Activated naive CD4-positive, alpha-beta T cell treated with anti-CD3 and anti-CD28 coated beads, Interleukin-2, amount 10 ng/mL, durations not matched to agents 7 days and 5 days (primary cell): ENCODE results near the gene PRKCA.
"Not testable (repeated sequence)": the region's sequence is repeated elsewhere in the genome, so short reads cannot be mapped to it uniquely, and the experiment has no call there.

Experiments used
- CTCF ChIA-PET: fragments of 350-600 bp; sonication (Branson Sonifier 250); formaldehyde crosslinking; loops from one replicate; lab custom pipeline; 2021; ENCODE audit warnings: antibody characterized with exemption; lab: Charles Lee
- DNase-seq: peaks from one replicate; pipeline ENCODE4 v3.0.0-alpha.2; 2020
- H3K27ac Mint-ChIP-seq: one replicate; pipeline ENCODE4 v1.8.0; 2021; ENCODE audit warnings: mild to moderate bottlenecking, moderate library complexity, mixed read lengths
- H3K27me3 Mint-ChIP-seq: one replicate; pipeline ENCODE4 v1.8.0; 2021; ENCODE audit warnings: mild to moderate bottlenecking, mixed read lengths
- H3K36me3 Mint-ChIP-seq: one replicate; pipeline ENCODE4 v1.8.0; 2021; ENCODE audit warnings: mixed read lengths
- H3K4me1 Mint-ChIP-seq: one replicate; pipeline ENCODE4 v1.8.0; 2021; ENCODE audit warnings: mixed read lengths
- H3K4me3 Mint-ChIP-seq: one replicate; pipeline ENCODE4 v1.8.0; 2021; ENCODE audit warnings: mild to moderate bottlenecking, moderate library complexity, mixed read lengths
- H3K9me3 Mint-ChIP-seq: one replicate; pipeline ENCODE4 v1.8.0; 2021; ENCODE audit warnings: mixed read lengths

Gene PRKCA

DNA sequence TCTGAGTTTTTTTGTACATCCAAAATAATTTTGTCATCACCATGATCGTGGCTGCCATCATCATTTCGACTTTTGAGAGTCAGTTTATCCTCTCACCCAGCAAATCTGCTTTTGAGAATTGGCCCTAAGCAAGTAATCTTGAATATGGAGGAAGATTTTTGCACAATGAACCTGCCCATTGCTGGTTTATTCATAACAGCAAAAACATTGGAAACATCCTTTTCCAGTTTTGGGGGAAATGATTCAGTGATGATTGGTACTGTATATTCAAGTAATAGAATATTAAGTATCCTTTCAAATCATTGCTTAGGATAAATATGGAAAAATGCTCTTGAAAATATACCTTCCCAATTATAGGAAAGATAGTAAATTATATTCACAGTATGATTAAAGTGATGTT, 53.1 kb downstream of the PRKCA start:
- no peak for DNase-seq
- Mint-ChIP-seq H3K4me1 (peaks cover 49% of the 10 kb centered on the region), H3K27ac (no peak overlapping the region), H3K27me3 (no peaks in the 10 kb centered on the region), H3K9me3 (no peaks in the 10 kb centered on the region), H3K4me3 (no peak overlapping the region), H3K36me3 (peaks cover 25% of the 10 kb centered on the region)
- CTCF ChIA-PET, result no interaction called here

DNA sequence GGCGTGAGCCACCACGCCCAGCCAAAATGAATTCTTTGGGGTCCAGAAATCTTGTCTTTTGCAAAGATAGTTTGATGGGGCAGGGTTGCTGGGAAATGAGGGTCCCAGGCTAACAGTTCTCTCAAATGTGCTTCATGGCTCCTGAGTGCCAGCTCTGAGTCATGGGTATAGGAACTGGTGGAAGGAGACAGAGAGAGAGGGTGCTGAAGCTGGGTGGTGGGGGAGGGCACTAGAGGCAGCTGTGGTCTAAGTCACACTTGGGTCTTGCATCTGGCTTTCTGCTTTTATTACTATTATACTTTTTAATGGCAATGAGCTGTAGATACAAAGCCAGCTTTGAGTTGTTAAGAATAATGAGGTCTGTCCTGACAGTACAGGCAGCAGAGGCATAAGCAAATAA, 54.6 kb downstream of the PRKCA start:
- no peak for DNase-seq
- Mint-ChIP-seq H3K27ac (no peak overlapping the region), H3K4me1 (peaks cover 44% of the 10 kb centered on the region), H3K4me3 (no peak overlapping the region), H3K9me3 (no peaks in the 10 kb centered on the region), H3K36me3 (peaks cover 24% of the 10 kb centered on the region), H3K27me3 (no peaks in the 10 kb centered on the region)
- CTCF ChIA-PET, result no interaction called here

DNA sequence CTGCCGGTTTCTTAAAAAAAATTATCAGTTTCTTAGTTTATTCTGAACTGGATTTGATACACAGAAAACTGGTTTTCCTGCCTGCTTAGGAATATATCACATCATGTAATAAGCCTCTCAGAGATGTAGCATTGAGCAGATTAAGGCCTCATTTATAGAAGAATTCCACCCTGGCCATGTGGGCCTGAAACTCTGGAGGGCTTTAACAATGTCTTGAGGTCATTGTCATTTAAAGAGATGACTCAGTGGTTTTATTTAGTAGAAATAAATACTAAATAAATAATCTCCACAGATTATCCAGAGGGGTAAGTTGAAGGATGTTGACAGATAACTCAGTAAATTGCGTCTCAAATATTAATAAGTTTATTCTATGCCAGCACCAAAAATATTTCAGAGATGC, 56.9 kb downstream of the PRKCA start:
- H3K27ac Mint-ChIP-seq, result no peak overlapping the region
- H3K9me3 Mint-ChIP-seq, result no peaks in the 10 kb centered on the region
- H3K4me3 Mint-ChIP-seq, result no peak overlapping the region
- CTCF ChIA-PET, result interaction anchor here (1.4 kb wide), 1 partner anchor 10 kb away, joined by 3 read pairs; no protein-coding TSS in a partner anchor
- peaks cover 26% of the 10 kb centered on the region for H3K36me3 Mint-ChIP-seq
- H3K4me1 Mint-ChIP-seq, result peaks cover 43% of the 10 kb centered on the region
- no peaks in the 10 kb centered on the region for H3K27me3 Mint-ChIP-seq
- no peak for DNase-seq

DNA sequence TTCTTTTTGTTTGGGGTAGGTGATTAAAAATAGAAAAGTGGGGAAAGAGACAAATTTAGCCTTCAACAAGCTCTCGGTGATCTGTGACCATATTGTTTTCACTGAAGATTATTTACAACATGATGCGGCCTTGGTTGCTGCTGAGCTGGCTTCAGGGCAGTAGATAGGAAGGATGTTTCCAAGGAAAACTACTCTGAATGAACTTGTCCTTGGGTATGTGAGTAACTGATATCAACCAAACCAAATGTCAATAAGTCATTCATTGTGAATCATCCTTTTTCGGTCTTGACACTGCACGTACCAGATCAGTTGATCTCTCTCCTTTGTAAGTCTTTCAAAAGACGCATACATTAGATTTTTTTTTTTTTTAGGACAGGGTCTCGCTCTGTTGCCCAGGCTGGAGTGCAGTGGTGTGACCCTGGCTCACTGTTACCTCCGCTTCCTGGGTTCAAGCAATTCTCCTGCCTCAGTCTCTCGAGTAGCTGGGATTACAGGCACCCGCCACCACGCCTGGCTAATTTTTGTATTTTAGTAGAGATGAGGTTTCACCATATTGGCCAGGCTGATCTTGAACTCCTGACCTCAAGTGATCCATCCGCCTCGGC, 58.6 kb downstream of the PRKCA start:
- not testable (repeated sequence) for H3K9me3 Mint-ChIP-seq, H3K4me3 Mint-ChIP-seq, H3K27ac Mint-ChIP-seq, DNase-seq, H3K27me3 Mint-ChIP-seq
- peaks cover 24% of the 10 kb centered on the region for H3K36me3 Mint-ChIP-seq
- CTCF ChIA-PET, result interaction anchor here (0.6 kb wide), 1 partner anchor 15 kb away, joined by 4 read pairs; no protein-coding TSS in a partner anchor
- peaks cover 49% of the 10 kb centered on the region for H3K4me1 Mint-ChIP-seq

DNA sequence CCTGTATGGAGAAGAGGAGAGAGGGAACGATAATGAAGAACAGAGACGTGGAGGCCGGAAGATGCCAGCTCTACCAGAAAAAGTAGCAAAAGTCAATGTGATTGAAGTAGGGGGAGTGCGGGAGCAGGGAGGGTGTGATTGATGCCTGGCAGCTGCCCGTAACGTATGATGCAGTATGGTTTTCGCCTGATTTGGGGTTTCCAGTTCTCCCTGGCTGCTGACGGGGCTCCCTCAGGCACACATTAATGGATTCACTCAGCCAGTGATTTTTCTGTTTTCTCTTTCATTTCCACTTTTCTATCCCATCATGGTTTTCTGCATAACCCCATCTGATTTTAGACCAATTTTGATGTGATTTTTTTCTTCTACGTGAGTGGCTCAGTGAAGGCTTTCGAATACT, 62.1 kb downstream of the PRKCA start:
- Mint-ChIP-seq H3K9me3 (no peaks in the 10 kb centered on the region), H3K27ac (peak overlapping the region; percentile 67), H3K27me3 (no peaks in the 10 kb centered on the region), H3K4me1 (peaks cover 63% of the 10 kb centered on the region), H3K4me3 (peak overlapping the region; percentile 7), H3K36me3 (peaks cover 29% of the 10 kb centered on the region)
- CTCF ChIA-PET, result no interaction called here
- DNase-seq, result no peak

DNA sequence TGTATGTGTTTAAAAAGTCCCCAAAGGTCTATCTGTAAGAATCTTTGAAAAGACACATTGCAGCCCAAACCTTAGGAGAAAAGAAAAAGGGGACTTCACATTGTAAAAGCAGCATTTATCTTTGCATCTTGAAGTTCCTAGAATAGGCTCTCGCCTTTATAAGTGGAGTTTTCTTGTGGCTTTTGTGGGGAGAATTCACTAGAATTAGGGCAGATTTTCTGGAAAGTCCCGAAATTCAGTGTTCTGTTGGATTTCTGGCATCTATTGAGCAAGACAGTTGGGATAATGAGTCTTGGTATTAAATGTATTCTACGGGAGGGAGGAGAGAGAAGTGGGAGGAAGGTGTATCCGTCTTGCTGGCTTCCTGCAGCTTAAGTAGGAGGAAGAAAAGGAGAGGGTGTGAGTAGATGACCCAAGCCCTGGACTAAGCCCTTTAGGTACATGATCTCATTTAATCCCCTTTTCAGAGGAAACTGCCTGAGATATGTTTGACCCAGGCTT, 62.6 kb downstream of the PRKCA start:
- Mint-ChIP-seq H3K4me1 (peaks cover 67% of the 10 kb centered on the region), H3K27me3 (no peaks in the 10 kb centered on the region), H3K36me3 (peaks cover 34% of the 10 kb centered on the region), H3K4me3 (peak overlapping the region; percentile 13), H3K27ac (peak overlapping the region; percentile 67), H3K9me3 (no peaks in the 10 kb centered on the region)
- CTCF ChIA-PET, result no interaction called here
- no peak for DNase-seq

DNA sequence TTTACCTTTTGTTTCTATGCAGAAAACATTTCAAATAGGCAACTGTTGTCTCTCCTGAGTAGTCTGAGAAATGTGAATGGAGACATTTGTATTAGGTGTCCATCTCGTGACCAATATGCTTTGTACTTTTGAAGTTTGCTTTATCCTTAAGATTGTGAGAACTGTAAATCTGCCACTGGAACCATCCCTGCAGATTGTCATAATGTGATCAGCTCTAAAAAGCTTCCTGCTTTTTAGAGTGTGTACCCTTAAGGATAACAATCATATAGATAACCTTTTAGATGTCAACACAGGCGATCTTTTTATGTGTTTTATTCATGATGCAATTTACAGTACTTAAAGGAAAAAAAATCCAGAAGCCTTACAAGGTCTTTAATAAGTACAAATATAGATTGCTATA, 63.5 kb downstream of the PRKCA start:
- Mint-ChIP-seq H3K36me3 (peaks cover 28% of the 10 kb centered on the region), H3K9me3 (no peaks in the 10 kb centered on the region), H3K4me1 (peaks cover 65% of the 10 kb centered on the region), H3K27ac (no peak overlapping the region), H3K27me3 (no peaks in the 10 kb centered on the region), H3K4me3 (no peak overlapping the region)
- DNase-seq, result no peak
- CTCF ChIA-PET, result no interaction called here

DNA sequence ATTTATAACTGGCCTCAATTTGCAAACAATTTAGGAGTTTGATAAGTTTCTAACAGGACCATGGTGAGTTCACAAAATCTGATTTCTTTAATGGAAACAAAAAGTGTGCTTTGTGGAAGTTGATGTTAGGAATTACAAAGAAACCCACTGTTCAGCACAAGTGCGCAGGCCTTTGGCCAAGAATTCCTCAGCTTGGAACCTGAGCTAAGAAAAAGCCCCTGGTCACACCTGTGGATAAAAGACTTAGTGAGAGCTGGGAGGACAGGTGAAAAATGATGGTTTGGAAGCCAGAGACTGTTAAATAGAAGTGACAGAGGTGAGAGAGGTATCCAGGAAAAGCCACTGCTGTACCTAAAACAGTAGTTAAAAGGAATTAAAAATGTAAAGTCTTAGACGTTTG, 64.7 kb downstream of the PRKCA start:
- no peaks in the 10 kb centered on the region for H3K9me3 Mint-ChIP-seq
- H3K27me3 Mint-ChIP-seq, result no peaks in the 10 kb centered on the region
- H3K4me1 Mint-ChIP-seq, result peaks cover 70% of the 10 kb centered on the region
- CTCF ChIA-PET, result no interaction called here
- peaks cover 36% of the 10 kb centered on the region for H3K36me3 Mint-ChIP-seq
- H3K27ac Mint-ChIP-seq, result no peak overlapping the region
- H3K4me3 Mint-ChIP-seq, result no peak overlapping the region
- DNase-seq, result no peak

DNA sequence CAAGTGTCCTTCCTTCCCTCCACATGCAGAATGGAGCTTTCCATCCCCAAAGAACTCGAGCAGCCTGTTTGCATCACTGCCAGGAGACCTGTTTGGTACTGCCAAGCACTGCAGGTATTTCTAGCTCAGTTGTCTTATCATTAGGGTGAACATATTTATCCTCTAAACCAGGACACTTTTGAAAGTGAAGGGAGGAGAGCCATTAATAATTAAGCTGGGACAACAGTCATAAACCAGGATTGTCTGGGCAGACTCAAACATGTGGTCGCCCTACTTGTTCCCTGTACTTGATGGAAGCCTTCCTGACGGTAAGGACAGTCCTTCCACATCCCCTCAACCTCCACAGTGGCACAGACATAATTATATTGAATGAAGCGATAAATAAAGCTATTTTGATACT, 67.4 kb downstream of the PRKCA start:
- DNase-seq, result no peak
- CTCF ChIA-PET, result interaction anchor here (1.3 kb wide), 1 partner anchor 49 kb away, joined by 3 read pairs; no protein-coding TSS in a partner anchor
- Mint-ChIP-seq H3K4me1 (peaks cover 72% of the 10 kb centered on the region), H3K9me3 (no peaks in the 10 kb centered on the region), H3K4me3 (no peak overlapping the region), H3K27ac (no peak overlapping the region), H3K36me3 (peaks cover 29% of the 10 kb centered on the region), H3K27me3 (no peaks in the 10 kb centered on the region)

DNA sequence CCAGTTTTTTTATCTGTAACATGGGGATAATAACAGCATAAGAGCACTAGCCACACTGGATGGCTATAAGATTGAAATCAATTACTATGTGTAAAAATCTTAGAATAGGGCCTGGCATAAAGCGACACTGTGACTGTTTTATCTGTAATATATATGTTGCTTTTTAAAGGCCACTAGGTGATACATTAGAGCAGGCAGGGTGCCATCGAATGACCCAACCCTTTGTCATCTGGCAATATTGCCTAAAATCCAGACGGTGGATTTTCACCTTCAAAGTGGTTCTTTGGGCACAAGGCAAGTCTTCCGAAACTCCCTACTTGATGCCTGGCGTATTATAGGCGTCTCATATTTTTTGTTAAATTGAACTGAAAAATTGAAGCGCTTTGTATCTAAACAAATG, 69.1 kb downstream of the PRKCA start:
- peaks cover 65% of the 10 kb centered on the region for H3K4me1 Mint-ChIP-seq
- H3K27ac Mint-ChIP-seq, result no peak overlapping the region
- DNase-seq, result no peak
- H3K4me3 Mint-ChIP-seq, result no peak overlapping the region
- H3K27me3 Mint-ChIP-seq, result no peaks in the 10 kb centered on the region
- H3K36me3 Mint-ChIP-seq, result peaks cover 30% of the 10 kb centered on the region
- CTCF ChIA-PET, result no interaction called here
- H3K9me3 Mint-ChIP-seq, result no peaks in the 10 kb centered on the region

DNA sequence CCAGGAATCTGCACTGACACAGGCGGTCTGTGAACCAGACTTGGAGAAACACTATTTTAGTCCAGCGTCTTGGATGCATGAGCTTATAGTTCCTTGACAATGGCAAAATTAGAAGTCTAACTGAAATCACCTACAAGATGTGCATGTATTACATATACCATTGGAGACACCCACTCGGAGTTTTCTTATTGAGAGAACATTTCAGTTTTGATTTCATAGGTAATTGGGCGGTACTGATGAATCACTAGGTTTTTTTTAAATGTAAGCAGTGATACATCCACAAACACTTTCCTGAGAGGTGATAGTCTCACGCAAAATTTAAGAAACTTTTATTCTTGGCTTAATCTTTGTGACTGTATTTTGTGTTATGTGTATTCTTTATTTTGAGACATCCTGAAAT, 69.8 kb downstream of the PRKCA start:
- H3K36me3 Mint-ChIP-seq, result peaks cover 30% of the 10 kb centered on the region
- H3K9me3 Mint-ChIP-seq, result no peaks in the 10 kb centered on the region
- no peak for DNase-seq
- CTCF ChIA-PET, result no interaction called here
- no peaks in the 10 kb centered on the region for H3K27me3 Mint-ChIP-seq
- H3K4me1 Mint-ChIP-seq, result peaks cover 58% of the 10 kb centered on the region
- H3K4me3 Mint-ChIP-seq, result no peak overlapping the region
- H3K27ac Mint-ChIP-seq, result no peak overlapping the region

DNA sequence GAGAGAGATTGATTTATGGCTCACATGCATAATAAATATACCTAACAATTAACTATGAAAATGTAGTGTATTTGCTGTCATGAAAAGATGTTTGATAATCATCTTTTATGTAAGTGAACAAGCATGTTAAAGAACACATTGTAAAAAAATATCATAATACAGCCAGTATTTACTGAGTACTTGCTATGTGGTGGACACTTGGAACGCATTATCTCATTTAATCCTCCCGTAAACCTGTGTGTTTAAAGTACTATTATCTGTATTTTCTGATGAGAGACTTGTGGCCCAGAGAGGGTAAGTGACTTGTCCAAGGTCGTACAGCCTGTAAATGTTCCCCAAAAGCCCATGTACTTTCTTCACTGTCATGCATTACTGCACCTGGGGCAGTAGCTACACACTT, 70.7 kb downstream of the PRKCA start:
- CTCF ChIA-PET, result no interaction called here
- H3K27me3 Mint-ChIP-seq, result no peaks in the 10 kb centered on the region
- no peak overlapping the region for H3K27ac Mint-ChIP-seq
- peaks cover 30% of the 10 kb centered on the region for H3K36me3 Mint-ChIP-seq
- H3K4me1 Mint-ChIP-seq, result peaks cover 51% of the 10 kb centered on the region
- H3K9me3 Mint-ChIP-seq, result no peaks in the 10 kb centered on the region
- no peak overlapping the region for H3K4me3 Mint-ChIP-seq
- no peak for DNase-seq

DNA sequence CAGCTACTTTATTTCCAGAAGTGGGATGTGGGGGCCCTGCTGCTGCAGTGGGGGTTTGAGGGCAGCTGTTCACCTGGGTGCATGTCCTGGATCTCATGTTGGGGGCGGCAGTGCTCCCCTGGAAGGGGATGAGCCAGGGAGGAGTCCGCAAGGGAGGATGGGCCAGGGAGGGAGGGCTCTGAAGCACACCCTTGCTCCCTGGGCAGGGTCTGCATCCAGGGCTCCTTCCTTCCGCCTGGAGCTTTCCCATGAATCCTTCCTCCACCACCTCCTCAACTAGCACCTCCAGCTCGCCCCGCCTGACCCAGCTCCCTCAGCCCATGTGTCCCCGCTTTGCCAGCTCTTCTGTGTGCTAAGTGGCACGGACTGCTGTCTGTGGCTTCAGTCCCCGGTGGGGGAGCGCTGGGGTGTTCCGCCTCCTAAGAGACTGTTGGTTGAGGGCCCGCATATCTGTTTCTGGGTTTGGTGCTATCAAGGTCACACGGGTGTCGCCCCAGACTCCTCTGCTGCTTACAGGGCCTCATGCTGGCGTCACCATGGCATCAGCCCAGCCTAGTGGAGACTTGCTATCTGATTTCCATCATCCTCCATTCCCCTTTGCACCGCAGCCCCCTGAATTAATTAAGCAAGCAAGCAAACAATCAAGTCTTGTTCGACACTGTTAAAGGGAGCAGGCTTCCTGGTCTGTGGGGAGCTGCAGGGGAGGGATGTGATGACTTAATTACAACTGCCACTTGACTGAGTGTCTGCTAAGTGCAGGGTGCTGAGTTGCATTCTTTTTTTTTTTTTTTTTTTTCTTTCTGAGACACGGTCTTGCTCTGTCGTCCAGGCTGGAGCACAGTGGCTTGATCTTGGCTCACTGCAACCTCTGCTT, 71.8 kb downstream of the PRKCA start:
- CTCF ChIA-PET, result interaction anchor here (1.0 to 1.4 kb wide), 2 partner anchors 17 to 29 kb away, joined by 4 read pairs; no protein-coding TSS in a partner anchor
- no peaks in the 10 kb centered on the region for H3K27me3 Mint-ChIP-seq
- H3K27ac Mint-ChIP-seq, result peak overlapping the region; percentile 56
- DNase-seq, result peak; percentile 51
- peaks cover 52% of the 10 kb centered on the region for H3K4me1 Mint-ChIP-seq
- no peak overlapping the region for H3K4me3 Mint-ChIP-seq
- no peaks in the 10 kb centered on the region for H3K9me3 Mint-ChIP-seq
- H3K36me3 Mint-ChIP-seq, result peaks cover 25% of the 10 kb centered on the region

DNA sequence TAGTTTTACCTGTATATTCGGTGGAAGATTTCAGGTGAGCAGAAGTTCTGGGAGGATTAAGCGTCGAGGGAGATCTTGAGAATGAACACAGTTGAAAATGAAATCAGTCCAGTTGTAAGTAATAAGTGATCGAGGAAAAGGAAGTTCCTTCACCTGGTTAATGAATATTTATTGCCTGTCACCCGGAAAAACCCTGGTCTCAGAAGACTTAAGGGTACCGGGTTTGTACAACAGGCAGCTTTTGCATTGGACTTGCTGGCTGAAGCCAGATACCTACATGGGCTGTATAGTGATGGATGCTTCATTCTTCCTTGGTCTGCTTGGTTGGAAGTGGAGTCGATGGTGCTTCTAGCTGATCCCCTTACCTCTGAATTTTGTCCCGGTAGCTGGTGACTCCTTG, 72.7 kb downstream of the PRKCA start:
- Mint-ChIP-seq H3K27me3 (no peaks in the 10 kb centered on the region), H3K36me3 (peaks cover 19% of the 10 kb centered on the region), H3K27ac (peak overlapping the region; percentile 20), H3K9me3 (no peaks in the 10 kb centered on the region), H3K4me3 (no peak overlapping the region), H3K4me1 (peaks cover 56% of the 10 kb centered on the region)
- CTCF ChIA-PET, result interaction anchor here (1.0 to 1.4 kb wide), 2 partner anchors 16 to 28 kb away, joined by 4 read pairs; no protein-coding TSS in a partner anchor
- DNase-seq, result no peak
